Measurements from ENCODE around the gene KCNQ5.

- TF ChIP-seq CEBPB (IDR thresholded peaks at IDR 0.05; ENCODE audit: low read depth) = no peak
- TF ChIP-seq YY1 (IDR thresholded peaks at IDR 0.05; ENCODE audit: extremely low read depth, insufficient replicate concordance, low read depth, low read length) = no peak
- TF ChIP-seq REST (IDR thresholded peaks at IDR 0.05; ENCODE audit: low read depth) = no peak
- TF ChIP-seq POLR2A (IDR thresholded peaks at IDR 0.05; ENCODE audit: borderline replicate concordance, extremely low read depth, insufficient read depth, insufficient read length) = no peak
- TF ChIP-seq CTCF (IDR thresholded peaks at IDR 0.05 in 2 of 3, conservative IDR thresholded peaks at IDR 0.05 in 1 of 3; ENCODE audit: borderline replicate concordance in 1 of 3, insufficient read depth in 1 of 3, low read depth in 2 of 3, low read length in 2 of 3) = no peak
- TF ChIP-seq ZNF274 (IDR thresholded peaks at IDR 0.05; ENCODE audit: low read depth, low read length) = no peak
Measured at GRCh38 chr6:73079611-73079955, 457.7 kb downstream of the KCNQ5 start.

Measured in HCT116 (cell line).